GM21447 (cell line): ENCODE data around the gene MLX.

Source experiments
- ATAC-seq: cut with Tn5 transposase; IDR thresholded peaks from one replicate; pipeline ENCODE4 v1.9.1; 2021; ENCODE audit not compliant: unreplicated experiment

The MLX gene, protein sequence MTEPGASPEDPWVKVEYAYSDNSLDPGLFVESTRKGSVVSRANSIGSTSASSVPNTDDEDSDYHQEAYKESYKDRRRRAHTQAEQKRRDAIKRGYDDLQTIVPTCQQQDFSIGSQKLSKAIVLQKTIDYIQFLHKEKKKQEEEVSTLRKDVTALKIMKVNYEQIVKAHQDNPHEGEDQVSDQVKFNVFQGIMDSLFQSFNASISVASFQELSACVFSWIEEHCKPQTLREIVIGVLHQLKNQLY

DNA sequence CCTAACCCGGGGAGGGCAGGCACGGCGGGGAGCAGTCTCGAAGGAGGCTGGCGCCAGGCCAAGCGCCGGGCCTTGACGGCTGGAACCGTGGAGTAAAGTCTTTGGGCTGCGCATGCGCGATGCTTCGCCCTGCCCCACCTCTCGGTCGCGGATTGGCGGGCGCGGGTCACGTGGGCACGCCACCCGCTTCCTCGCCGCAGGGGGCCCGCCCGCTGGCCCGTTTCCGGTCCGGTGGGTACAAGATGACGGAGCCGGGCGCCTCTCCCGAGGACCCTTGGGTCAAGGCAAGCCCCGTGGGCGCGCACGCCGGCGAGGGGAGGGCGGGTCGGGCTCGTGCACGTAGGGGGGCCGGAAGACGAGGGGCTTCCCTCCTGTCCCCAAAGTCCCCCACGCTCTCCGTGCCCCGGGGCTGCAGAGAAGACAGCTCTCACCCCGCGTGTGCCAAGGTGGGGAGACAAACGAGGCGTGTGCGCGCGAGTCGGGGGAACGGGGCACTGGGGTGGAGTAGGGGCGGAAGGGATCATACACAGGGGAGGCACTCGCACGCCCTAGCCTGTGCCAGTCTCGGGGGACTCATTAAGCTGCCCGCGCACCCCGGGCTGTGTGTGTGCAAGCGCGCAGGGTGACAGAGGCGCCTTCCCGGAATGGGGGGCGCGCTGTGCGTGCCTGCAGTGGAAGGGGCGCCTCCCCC lies at the start of gene MLX:
TSS of gene MLX (plus strand) at position 218 of the 691 bp plus-strand sequence. CDS start at position 243, 25 bp downstream.
- ATAC-seq: no peak

DNA sequence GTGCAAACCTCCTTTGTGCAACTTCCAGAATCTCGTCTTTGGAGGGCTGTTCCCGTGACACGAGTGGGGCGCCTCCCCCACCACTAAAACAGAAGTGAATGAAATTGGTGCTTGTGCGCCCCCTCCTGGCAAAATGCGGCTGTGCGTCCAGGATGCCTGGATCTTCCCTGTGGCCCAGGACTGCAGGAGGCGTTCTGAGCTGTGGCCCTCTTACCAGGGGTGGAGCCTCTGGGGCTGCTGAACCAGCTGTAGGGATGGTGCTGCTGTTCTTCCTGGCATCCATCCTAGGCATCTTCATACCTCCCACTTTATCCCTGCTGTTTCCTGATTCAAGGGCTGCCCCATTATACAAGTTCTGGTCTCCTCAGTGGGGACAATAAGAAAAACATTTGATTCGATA lies 49.4 kb upstream of the MLX start:
- ATAC-seq: no peak

DNA sequence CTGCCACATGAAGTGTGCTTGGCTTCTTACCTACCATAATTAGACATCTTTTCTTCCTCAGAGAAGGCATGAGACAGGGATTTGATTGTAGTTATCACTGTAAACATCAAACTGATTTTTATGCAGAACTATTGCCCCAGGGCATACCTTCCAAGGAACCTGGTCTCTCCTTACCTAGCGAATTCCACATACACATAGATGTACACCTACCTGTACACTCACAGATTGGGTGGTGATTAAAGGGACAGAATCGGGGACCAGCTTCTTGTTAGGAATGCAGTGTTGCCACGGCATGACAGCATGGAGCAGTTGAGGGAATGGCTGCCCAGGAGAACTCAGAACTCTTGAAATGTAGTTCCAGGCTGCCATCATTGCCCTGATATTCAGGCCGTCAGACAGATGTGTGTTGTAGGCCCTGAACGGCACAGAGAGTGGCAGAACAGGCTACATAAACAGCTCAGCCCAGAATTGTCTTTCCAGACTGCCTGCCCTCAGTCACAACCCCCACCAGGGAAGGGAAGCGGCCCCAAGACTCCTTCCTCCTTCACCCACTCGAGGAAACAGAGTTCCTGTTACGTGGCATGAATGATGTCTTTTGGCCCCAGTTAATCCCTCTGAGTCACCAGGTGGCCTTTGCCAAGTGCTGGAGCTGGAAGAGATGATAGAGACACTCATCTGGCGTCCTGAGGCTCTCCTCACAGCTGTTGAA lies 48.7 kb upstream of the MLX start:
- no peak for ATAC-seq

DNA sequence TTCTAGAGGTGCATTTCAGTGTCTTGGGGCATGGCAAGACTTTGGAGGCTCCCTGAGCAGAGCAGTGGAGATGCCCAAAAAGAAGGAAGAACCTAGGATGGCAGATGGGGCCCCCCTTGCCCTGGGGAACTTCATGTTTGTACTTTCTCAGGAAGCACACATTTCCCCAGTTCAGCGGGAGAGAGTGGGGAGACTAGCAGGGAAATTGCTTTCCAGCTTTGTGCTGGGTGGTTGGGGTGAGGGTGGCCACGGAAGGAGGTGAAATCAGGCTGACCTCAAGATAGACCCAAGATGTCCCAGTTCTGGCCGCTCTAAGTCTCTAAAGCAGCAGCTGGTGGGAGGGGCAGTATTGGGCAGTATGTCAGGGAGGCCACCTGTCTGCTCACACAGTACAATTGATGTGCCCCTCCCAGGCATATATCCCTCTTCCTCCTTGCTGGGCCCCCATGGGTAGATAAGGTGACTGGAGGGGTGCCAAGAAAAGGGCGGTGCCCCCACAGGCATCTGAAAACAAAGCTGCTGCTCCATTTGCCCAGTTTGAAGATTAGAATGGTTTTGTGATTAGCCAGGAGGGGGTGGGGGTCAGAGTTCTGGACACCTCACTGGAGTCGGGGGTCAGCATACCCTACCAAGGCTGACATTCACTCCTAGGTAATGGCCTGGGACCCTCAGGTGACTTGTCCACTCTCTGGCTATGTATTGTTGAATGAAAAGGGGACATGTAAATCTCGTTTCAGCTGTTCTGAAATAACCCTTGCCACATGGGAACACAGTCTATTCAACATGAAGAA lies 48.0 kb upstream of the MLX start:
- ATAC-seq: no peak

DNA sequence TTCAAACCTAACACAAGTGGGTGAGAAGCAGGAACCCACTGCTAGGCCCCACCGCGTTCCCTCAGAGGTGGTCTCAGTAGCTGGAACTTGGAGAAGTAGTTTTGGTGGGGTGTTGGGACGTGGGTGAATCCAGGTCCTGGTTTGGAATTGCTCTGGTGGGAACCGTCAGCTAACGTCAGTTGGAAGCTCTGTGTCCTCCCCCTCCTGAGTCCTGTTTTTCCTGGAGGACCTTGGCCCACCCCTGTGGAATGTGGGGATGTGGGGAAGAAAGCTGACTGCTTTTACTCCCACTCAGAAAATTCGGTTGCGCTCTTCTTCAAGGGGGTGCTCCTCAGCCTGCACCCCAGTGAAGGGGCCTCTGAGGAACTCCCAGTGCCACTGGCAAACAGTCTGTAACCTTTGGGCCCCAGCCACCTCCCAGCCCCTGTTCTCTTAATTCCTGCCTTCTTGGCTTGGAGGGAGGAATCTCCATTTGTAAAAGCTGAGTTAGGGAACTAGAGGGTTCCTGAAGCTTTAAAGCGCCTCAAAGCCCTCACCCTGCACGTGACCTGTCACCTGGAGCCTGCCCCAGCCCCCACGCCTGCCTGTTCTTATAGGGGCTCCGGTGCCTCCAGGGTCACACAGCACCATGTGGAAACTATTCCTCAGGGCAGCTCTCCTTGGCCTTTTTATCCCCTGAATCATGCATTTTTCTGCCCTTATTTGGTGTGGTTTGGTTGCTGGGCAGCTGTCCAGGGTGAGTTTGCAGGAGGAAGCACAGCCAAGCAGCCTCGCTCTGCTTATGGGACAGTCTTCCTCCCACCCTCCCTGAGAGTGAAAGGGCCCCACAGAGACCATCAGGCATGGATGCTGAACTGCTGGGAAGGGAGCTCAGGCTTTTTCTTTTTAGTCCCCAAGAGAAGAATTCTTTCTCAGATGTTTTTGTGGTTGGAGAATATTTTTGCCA lies 47.1 kb upstream of the MLX start:
- ATAC-seq: no peak

GRCh38 chr17:42520540-42520951 lies 46.4 kb upstream of the MLX start:
- ATAC-seq: no peak

DNA sequence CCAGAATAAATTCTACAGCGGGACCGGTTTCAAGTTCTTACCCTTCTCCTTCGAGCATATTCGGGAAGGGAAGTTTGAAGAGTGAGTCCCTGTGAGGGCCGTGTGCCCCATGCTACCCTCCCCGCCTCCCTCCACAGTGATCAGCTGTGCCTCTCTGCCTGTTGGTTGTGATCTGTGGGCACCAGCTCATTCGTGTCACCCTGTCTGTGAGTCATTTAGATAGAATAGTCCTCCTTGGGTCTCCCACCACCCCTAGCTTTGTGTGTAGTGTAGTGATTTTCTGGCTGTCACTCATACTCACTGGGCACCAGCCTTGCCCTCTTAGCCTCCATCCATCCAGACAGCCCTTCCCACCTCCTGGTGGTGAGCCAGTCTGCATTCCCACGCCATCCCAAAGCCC lies 45.9 kb upstream of the MLX start:
- ATAC-seq: no peak

DNA sequence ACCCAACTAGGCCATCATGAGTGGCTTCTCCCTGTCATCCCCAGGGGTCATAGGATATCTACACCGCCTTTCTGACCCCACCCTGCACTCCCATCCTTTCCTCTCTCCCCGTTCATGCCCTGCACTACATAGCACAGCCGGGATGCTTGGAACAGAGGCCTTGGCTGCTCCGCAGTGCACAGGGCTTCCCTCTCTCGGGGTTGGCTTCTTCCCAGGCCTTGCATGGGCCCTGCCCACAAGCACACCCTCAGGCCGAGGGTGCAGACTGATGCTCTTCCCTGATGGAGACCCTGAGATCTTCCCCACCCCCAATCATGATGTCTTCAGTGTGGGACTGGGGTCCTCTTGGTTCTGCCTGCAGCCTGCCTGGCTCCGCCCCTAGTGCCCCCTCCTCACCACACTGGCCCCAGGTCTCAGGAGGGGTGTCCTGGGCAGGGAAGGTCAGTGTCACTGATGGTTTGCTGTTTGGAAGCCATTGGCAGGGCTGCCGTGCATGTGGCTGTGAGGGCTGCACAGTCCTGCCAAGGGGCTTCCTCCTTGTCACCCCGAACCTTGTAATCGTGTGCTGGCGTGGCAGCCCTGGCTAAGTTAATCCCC lies 45.1 kb upstream of the MLX start:
- no peak for ATAC-seq

- no peak for ATAC-seq
Observed at GRCh38 chr17:42522263-42522790, 44.6 kb upstream of the MLX start.

- ATAC-seq: no peak
Observed at GRCh38 chr17:42522798-42523278, 44.1 kb upstream of the MLX start.

GRCh38 chr17:42525221-42525620 lies 41.7 kb upstream of the MLX start:
- ATAC-seq: no peak

- no peak for ATAC-seq
Observed at GRCh38 chr17:42526031-42526444, 40.9 kb upstream of the MLX start.

- no peak for ATAC-seq
Observed at GRCh38 chr17:42527932-42528331, 39.0 kb upstream of the MLX start.

GRCh38 chr17:42529061-42529460 lies 37.8 kb upstream of the MLX start:
- no peak for ATAC-seq

- no peak for ATAC-seq
Observed at GRCh38 chr17:42530952-42531454, 35.9 kb upstream of the MLX start.

- ATAC-seq: no peak
Observed at GRCh38 chr17:42531455-42532354, 35.2 kb upstream of the MLX start.

- ATAC-seq: no peak
Observed at GRCh38 chr17:42535155-42536047, 31.5 kb upstream of the MLX start.
